ENCODE results near the gene ACSM6. TPM values are rescaled to one million over a fixed set of nuclear protein-coding genes. Genes with fewer than 3 reads are reported as not detected.

ACSM6 gene
- polyA plus RNA-seq, 4 donors = 0.08 to 0.67 (median 0.22) TPM

- no peak for DNase-seq (ENCODE audit: low read depth in 4 of 4, low spot score in 3 of 4)
Observed at GRCh38 chr10:95266674-95267095, 72.6 kb downstream of the ACSM6 start.

GRCh38 chr10:95267251-95267650 is 73.2 kb downstream of the ACSM6 start:
- no peak for DNase-seq (ENCODE audit: low read depth in 4 of 4, low spot score in 3 of 4)

DNA sequence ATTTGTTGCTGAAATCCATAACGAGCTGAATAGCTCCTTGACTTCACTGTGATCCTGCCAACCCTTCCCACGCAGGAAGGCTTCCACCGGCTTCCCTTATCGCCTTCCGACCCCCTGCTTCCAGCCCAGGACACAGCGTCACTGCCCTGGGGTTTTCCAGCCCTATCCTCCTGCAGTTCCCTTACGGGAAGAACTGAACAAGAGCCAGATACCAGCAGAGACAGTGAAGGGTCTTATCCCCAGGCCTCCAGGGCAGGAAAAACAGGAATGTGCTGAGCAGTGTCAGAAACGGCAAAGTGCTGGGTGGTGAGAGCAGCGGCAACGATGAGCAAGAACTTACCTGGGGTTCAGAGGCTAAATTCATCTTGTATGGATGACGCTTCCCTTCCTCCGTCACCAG is 74.4 kb downstream of the ACSM6 start:
- no peak for DNase-seq (ENCODE audit: low read depth in 4 of 4, low spot score in 3 of 4)

GRCh38 chr10:95273393-95274312 is 79.6 kb downstream of the ACSM6 start:
- DNase-seq (ENCODE audit: low read depth in 4 of 4, low spot score in 3 of 4) = no peak

DNA sequence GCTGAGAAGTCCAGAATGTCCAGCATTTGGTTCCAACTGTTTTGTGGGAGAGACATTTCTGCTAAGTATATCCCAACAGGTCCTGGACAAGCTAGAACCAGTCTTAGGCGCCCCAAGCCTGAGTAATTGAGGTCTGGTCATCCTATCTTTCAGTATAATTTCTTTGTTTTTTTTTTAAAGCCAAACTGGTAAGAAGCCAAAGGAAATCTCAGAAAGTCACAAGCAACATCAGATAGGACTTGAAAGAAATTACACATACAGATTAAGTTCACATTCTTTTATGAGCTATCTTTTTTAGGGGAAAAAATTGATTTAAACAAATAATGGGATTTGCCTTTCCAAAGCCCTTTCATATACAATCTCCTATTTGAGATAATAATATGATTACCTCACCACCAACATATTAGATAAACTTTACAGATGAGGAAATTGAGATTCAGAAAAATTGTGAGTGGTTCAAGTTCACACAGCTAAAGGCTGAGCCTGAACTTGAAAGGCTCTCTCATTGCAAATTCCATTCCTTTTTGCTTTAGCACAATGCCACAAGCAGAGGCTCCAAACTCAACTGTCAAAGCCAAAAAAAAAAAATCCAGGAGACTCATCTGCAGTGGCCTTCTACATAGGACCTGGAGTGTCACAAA is 81.8 kb downstream of the ACSM6 start:
- no peak for DNase-seq (ENCODE audit: low read depth in 4 of 4, low spot score in 3 of 4)

DNA sequence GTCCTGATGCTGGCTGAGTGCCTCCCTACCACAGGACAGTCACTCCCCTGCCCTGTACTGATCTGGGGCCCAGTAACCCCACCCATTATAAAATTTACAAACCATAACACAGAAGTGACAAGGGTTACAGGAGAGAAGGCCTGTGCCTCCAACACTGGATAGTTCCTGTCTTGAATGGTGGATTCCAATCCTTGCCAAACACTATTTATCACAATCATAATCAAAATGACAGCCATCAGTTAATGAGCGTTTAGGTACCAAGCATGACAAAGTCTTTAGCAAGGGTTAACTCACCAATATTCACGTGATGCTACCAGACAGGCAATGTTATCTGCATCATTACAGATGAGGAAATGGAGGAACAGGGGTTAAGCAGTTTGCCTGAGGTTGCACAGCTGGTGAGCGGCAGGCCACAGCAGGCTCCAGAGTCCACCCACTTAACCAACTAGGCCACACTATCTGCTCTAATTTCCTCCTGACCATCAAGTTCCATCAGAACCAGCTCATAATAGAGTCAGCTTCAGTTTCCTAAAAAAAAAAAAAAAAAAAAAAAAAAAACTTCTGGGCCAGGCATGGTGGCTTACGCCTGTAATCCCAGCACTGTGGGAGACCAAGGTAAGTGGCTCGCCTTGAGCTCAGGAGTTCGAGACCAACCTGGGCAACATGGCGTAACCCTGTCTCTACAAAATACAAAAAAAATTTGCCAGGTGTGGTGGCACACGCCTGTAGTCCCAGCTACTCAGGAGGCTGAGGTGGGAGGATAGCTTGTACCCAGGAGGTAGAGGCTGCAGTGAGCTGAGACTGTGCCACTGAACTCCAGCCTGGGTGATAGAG is 82.5 kb downstream of the ACSM6 start:
- DNase-seq (ENCODE audit: low read depth in 4 of 4, low spot score in 3 of 4) = no peak

GRCh38 chr10:95277201-95277570 is 83.1 kb downstream of the ACSM6 start:
- no peak for DNase-seq (ENCODE audit: low read depth in 4 of 4, low spot score in 3 of 4)

DNA sequence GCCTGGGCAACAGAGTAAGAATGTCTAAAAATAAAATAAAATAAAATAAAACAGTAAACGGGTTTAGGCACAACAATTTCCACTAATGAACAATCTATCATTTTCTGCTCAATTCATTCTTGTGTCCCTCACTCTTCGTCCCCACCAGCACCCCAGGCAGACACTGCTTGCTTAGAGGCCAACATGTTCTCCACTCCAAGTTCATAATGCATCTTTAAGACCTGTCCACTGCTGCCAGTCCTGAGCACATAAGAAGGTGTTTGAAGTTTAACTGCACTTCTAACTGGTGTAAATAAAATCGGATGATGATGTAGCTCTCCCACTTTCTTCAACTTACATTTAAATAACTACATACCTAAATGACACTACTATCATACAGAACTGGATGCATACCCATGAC is 83.6 kb downstream of the ACSM6 start:
- DNase-seq (ENCODE audit: low read depth in 4 of 4, low spot score in 3 of 4) = no peak

Other genes with a start within 250 kb of the ACSM6 start
- 1 to 10 TPM; 2.1 to 4.1 (median 3.3) TPM for gene CYP2C8, start 124.7 kb upstream of the ACSM6 start, polyA plus RNA-seq (ENCODE audit: insufficient read length in 4 of 4)
- 10 to 100 TPM; 71.1 to 94.4 (median 80.6) TPM for gene PDLIM1, start 96.8 kb downstream of the ACSM6 start, polyA plus RNA-seq (ENCODE audit: insufficient read length in 4 of 4)